Trophoblast cell (in vitro differentiated cells and primary cell): ENCODE results near the gene ATP5MC2.
A peak's percentile ranks its signal among the peaks of the same experiment; 100 is the strongest.

Experiments used
- DNase-seq, 2 donors: peaks; one replicate each; pipeline ENCODE4 v3.0.0-alpha.2; 2016
- H2AFZ ChIP-seq: 2 replicates; pipeline ENCODE4 v1.6.1; 2013; ENCODE audit warnings: low read length, moderate library complexity, mild to moderate bottlenecking; ENCODE audit not compliant: insufficient read depth, poor library complexity
- H2AK5ac ChIP-seq: 2 replicates; pipeline ENCODE4 v1.6.1; 2013; ENCODE audit warnings: mild to moderate bottlenecking, low read length
- H2BK120ac ChIP-seq: 2 replicates; pipeline ENCODE4 v1.6.1; 2013; ENCODE audit warnings: low read length, mild to moderate bottlenecking, moderate library complexity; ENCODE audit not compliant: insufficient read depth, poor library complexity
- H2BK12ac ChIP-seq: 2 replicates; pipeline ENCODE4 v1.6.1; 2013; ENCODE audit warnings: mild to moderate bottlenecking, low read length, moderate library complexity
- H2BK5ac ChIP-seq: 2 replicates; pipeline ENCODE4 v1.6.1; 2013; ENCODE audit warnings: low read length, low read depth, moderate library complexity, mild to moderate bottlenecking; ENCODE audit not compliant: poor library complexity
- H3K14ac ChIP-seq: 2 replicates; pipeline ENCODE4 v1.6.1; 2013; ENCODE audit warnings: mild to moderate bottlenecking, low read length
- H3K18ac ChIP-seq: 2 replicates; pipeline ENCODE4 v1.6.1; 2013; ENCODE audit warnings: mild to moderate bottlenecking, low read length
- H3K23ac ChIP-seq: 2 replicates; pipeline ENCODE4 v1.6.1; 2013; ENCODE audit warnings: low read length
- H3K27ac ChIP-seq: 2 replicates; pipeline ENCODE4 v1.5.1; 2013; ENCODE audit warnings: low read depth, mild to moderate bottlenecking, inconsistent platforms, low read length, moderate library complexity
- H3K27me3 ChIP-seq: 2 replicates; pipeline ENCODE4 v1.6.1; 2013; ENCODE audit warnings: inconsistent platforms, mild to moderate bottlenecking, low read length, moderate library complexity; ENCODE audit not compliant: insufficient read depth
- H3K36me3 ChIP-seq, 2 experiments: 1 replicate in 1 of 2; 2 replicates in 1 of 2; pipeline ENCODE4 v1.6.1; 2013; ENCODE audit warnings: low read length in 2 of 2, mild to moderate bottlenecking in 2 of 2, moderate library complexity in 1 of 2; ENCODE audit not compliant: insufficient read depth in 2 of 2, control insufficient read depth in 1 of 2
- H3K4ac ChIP-seq: 2 replicates; pipeline ENCODE4 v1.6.1; 2013; ENCODE audit warnings: low read depth, mild to moderate bottlenecking, low read length, moderate library complexity
- H3K4me1 ChIP-seq, 2 experiments: 1 replicate in 1 of 2; 2 replicates in 1 of 2; pipeline ENCODE4 v1.6.1; 2013; ENCODE audit warnings: low read length in 2 of 2, mild to moderate bottlenecking in 2 of 2, moderate library complexity in 1 of 2; ENCODE audit not compliant: insufficient read depth in 2 of 2, control insufficient read depth in 1 of 2
- H3K4me2 ChIP-seq: 2 replicates; pipeline ENCODE4 v1.6.1; 2013; ENCODE audit warnings: inconsistent platforms, mild to moderate bottlenecking, low read length, moderate library complexity
- H3K4me3 ChIP-seq: 2 replicates; pipeline ENCODE4 v1.5.1; 2013; ENCODE audit warnings: mild to moderate bottlenecking, low read depth, low read length, inconsistent platforms
- H3K79me1 ChIP-seq: one replicate; pipeline ENCODE4 v1.6.1; 2013; ENCODE audit warnings: low read length
- H3K79me2 ChIP-seq: 2 replicates; pipeline ENCODE4 v1.6.1; 2013; ENCODE audit warnings: low read length, mild to moderate bottlenecking; ENCODE audit not compliant: control insufficient read depth, insufficient read depth, poor library complexity
- H3K9ac ChIP-seq: 2 replicates; pipeline ENCODE4 v1.6.1; 2013; ENCODE audit warnings: mild to moderate bottlenecking, low read length
- H3K9me3 ChIP-seq: 2 replicates; pipeline ENCODE4 v1.6.1; 2013; ENCODE audit warnings: low read depth, mild to moderate bottlenecking, control low read depth, inconsistent platforms, low read length; ENCODE audit not compliant: insufficient read depth
- H4K12ac ChIP-seq: 2 replicates; pipeline ENCODE4 v1.6.1; 2013; ENCODE audit warnings: low read depth, mild to moderate bottlenecking, low read length, moderate library complexity
- H4K8ac ChIP-seq: 2 replicates; pipeline ENCODE4 v1.6.1; 2013; ENCODE audit warnings: low read depth, mild to moderate bottlenecking, low read length, moderate library complexity
- H4K91ac ChIP-seq: one replicate; pipeline ENCODE4 v1.6.1; 2013; ENCODE audit warnings: low read depth, mild to moderate bottlenecking, low read length, moderate library complexity
- WGBS: extraction: QIAGEN DNeasy Blood & Tissue Kit; methylation state at CpG from one replicate; pipeline ENCODE4 v1.1.7; 2013; ENCODE audit warnings: missing lambda C conversion rate; ENCODE audit not compliant: insufficient read length, insufficient coverage; ENCODE audit errors: extremely low coverage; 5-methylcytosine and 5-hydroxymethylcytosine counted together

Gene ATP5MC2

GRCh38 chr12:53670308-53670707 lies 5.6 kb downstream of the ATP5MC2 start:
- Histone ChIP-seq H3K27me3 (no peaks in the 10 kb centered on the region), H3K18ac (no peak overlapping the region), H4K12ac (no peak overlapping the region), H3K4ac (no peak overlapping the region), H2BK5ac (no peak overlapping the region), H3K79me2 (peaks cover 2% of the 10 kb centered on the region), H3K9ac (no peak overlapping the region), H3K4me1 (peaks cover 3 to 5% of the 10 kb centered on the region in 2 experiments), H3K9me3 (no peaks in the 10 kb centered on the region), H3K23ac (no peak overlapping the region), H4K91ac (no peak overlapping the region), H2BK120ac (no peak overlapping the region), H2AFZ (no peak overlapping the region), H3K14ac (no peak overlapping the region), H3K79me1 (peaks cover 1% of the 10 kb centered on the region), H3K36me3 (peaks cover 30 to 32% of the 10 kb centered on the region in 2 experiments), H2AK5ac (no peak overlapping the region), H3K27ac (no peak overlapping the region), H3K4me2 (no peak overlapping the region), H2BK12ac (no peak overlapping the region), H3K4me3 (no peak overlapping the region), H4K8ac (no peak overlapping the region)
- no CpG with 5 or more reads among the region's 7 CpGs for WGBS
- DNase-seq = peak in 1 of 2 donors; percentile 34

GRCh38 chr12:53667080-53667479 lies 8.8 kb downstream of the ATP5MC2 start:
- H2AK5ac ChIP-seq = no peak overlapping the region
- no peak overlapping the region for H3K9ac ChIP-seq
- H4K91ac ChIP-seq = no peak overlapping the region
- no peak overlapping the region for H3K18ac ChIP-seq
- no peak overlapping the region for H3K4ac ChIP-seq
- no peak overlapping the region for H3K14ac ChIP-seq
- H4K8ac ChIP-seq = no peak overlapping the region
- H3K79me1 ChIP-seq = no peaks in the 10 kb centered on the region
- no peak overlapping the region for H2AFZ ChIP-seq
- H3K4me2 ChIP-seq = no peak overlapping the region
- H3K4me3 ChIP-seq = no peak overlapping the region
- H3K27me3 ChIP-seq = no peaks in the 10 kb centered on the region
- DNase-seq = no peak
- H3K9me3 ChIP-seq = no peaks in the 10 kb centered on the region
- no peak overlapping the region for H4K12ac ChIP-seq
- no peak overlapping the region for H2BK120ac ChIP-seq
- no peak overlapping the region for H2BK5ac ChIP-seq
- no peaks in the 10 kb centered on the region for H3K79me2 ChIP-seq
- no CpG with 5 or more reads among the region's 2 CpGs for WGBS
- no peak overlapping the region for H3K27ac ChIP-seq
- H3K36me3 ChIP-seq = peaks cover 35 to 42% of the 10 kb centered on the region in 2 experiments
- no peak overlapping the region for H3K23ac ChIP-seq
- H3K4me1 ChIP-seq = no peaks in the 10 kb centered on the region
- H2BK12ac ChIP-seq = no peak overlapping the region

GRCh38 chr12:53664936-53665335 lies 10.9 kb downstream of the ATP5MC2 start:
- Histone ChIP-seq H2BK5ac (no peak overlapping the region), H2AFZ (no peak overlapping the region), H3K14ac (no peak overlapping the region), H2BK120ac (no peak overlapping the region), H3K9me3 (no peaks in the 10 kb centered on the region), H4K8ac (no peak overlapping the region), H3K27ac (no peak overlapping the region), H3K4me3 (no peak overlapping the region), H3K23ac (no peak overlapping the region), H4K12ac (no peak overlapping the region), H3K27me3 (no peaks in the 10 kb centered on the region), H3K9ac (no peak overlapping the region), H4K91ac (no peak overlapping the region), H3K79me2 (no peaks in the 10 kb centered on the region), H3K79me1 (no peaks in the 10 kb centered on the region), H3K4me1 (no peaks in the 10 kb centered on the region), H2BK12ac (no peak overlapping the region), H3K18ac (no peak overlapping the region), H3K4ac (no peak overlapping the region), H2AK5ac (no peak overlapping the region), H3K4me2 (no peak overlapping the region), H3K36me3 (peaks cover 35 to 36% of the 10 kb centered on the region in 2 experiments)
- no CpG with 5 or more reads among the region's 7 CpGs for WGBS
- DNase-seq = no peak

- WGBS = no CpG with 5 or more reads among the region's 5 CpGs
- DNase-seq = no peak
- Histone ChIP-seq H3K9me3 (no peaks in the 10 kb centered on the region), H2AK5ac (no peak overlapping the region), H3K4me3 (no peak overlapping the region), H3K79me2 (no peaks in the 10 kb centered on the region), H4K8ac (no peak overlapping the region), H3K4me1 (peaks cover 0 to under 1% of the 10 kb centered on the region in 2 experiments), H3K4ac (no peak overlapping the region), H3K4me2 (no peak overlapping the region), H2AFZ (no peak overlapping the region), H3K27me3 (no peaks in the 10 kb centered on the region), H4K12ac (no peak overlapping the region), H3K27ac (no peak overlapping the region), H2BK5ac (no peak overlapping the region), H3K14ac (no peak overlapping the region), H3K18ac (no peak overlapping the region), H4K91ac (no peak overlapping the region), H2BK12ac (no peak overlapping the region), H3K9ac (no peak overlapping the region), H2BK120ac (no peak overlapping the region), H3K79me1 (no peaks in the 10 kb centered on the region), H3K23ac (no peak overlapping the region), H3K36me3 (peaks cover 30% of the 10 kb centered on the region in 2 experiments)
These were observed 11.7 kb downstream of the ATP5MC2 start for GRCh38 chr12:53664191-53664590.
